COLO829 (cell line): ENCODE results near the gene PARP11.

Experiments
- DNase-seq: peaks from one replicate; pipeline ENCODE4 v3.0.0; 2012; ENCODE audit warnings: low spot score

Gene PARP11, protein sequence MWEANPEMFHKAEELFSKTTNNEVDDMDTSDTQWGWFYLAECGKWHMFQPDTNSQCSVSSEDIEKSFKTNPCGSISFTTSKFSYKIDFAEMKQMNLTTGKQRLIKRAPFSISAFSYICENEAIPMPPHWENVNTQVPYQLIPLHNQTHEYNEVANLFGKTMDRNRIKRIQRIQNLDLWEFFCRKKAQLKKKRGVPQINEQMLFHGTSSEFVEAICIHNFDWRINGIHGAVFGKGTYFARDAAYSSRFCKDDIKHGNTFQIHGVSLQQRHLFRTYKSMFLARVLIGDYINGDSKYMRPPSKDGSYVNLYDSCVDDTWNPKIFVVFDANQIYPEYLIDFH

DNA sequence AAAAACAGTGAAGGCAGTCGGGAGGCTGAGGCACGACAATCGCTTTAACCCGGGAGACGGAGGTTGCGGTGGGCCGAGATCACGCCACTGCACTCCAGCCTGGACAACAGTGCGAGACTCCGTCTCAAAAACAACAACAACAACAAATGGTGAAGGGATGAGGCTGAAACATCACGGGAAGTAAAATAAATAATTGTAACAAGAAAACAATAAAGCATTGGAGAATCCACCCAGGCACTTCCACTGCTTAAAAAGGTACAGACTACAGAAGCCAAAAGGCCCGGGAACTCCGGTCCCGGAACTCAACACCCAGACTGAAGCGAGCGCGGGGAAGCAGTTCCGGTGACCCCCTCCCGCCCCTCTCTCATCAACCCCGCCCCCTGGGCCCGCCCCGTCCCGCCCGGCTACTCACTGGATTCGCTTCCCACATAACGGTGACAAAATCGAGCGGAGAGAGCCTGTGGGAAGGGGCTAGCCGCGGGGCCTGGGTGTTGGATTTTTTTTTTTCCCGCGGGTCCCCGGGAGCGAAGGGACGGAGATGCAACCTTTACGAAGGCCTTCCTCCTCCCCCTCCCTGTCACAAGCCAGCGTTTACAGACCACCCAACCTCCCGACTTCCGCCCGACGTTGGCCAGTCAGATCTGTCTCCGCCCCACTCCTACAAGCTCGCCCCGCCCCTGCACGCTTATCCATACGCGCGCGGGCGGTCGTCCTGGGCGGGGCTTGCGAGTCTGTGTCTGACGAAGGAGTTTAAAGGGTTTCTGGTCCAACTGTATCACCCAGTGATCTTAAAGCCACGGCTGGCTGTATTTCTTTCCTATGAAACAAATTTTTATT, at the start of gene PARP11:
TSS of gene PARP11 (minus strand) at position 600 of the 837 bp plus-strand sequence. CDS start at position 430, 170 bp downstream.
- DNase-seq: peak; percentile 82

DNA sequence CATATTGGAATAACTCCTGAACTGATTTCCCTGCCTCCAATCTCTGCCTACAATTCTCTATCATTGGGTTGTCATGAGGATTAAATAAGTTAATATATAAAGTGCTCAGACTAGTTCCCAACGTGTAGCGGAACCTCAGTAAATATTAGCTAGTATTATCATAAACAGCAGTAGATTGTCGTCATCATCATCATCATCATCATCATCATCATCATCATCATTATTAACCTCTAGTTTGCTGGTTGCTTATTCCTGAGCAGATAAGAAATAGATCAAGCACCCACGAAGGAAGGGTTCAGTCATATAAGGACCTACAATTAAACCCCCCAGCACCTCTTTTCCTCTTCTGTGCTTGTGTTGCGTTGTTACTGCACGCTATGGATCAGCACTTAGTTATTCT, 48.8 kb upstream of the PARP11 start:
- no peak for DNase-seq

DNA sequence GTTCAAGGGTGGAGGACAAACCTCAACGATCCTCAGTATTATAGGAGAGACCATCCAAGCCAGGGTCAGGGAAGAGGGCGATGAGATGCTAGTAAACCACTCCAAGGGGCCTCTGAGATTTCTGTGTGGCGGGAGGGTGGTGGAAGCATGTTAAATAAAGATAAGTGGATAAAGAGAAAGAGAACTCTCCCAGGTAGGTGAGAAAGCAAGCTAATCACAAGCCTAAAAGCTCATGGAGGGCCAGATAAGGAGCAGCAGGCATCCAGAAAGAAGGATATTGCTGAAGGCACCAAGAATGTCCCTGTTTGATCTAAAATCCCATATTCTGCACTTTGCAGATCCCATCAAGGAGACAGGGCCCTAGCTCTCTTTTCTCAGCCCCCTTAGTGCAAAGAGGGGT, 48.3 kb upstream of the PARP11 start:
- DNase-seq: no peak

DNA sequence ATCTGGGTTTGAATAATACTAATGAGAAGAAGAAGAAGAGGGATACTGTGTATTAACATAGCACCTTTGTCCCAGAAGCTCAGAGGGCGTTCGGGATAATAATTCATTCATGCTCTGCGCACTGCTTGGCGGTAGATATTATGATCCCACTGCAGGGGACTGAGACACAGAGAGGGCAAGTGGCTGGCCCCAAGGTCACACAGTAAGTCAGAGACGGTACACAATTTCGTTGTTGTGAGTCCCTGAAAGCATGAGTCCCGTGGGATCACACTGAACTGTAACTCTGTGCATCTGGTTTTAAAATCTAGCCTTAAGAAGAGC, 47.9 kb upstream of the PARP11 start:
- no peak for DNase-seq

DNA sequence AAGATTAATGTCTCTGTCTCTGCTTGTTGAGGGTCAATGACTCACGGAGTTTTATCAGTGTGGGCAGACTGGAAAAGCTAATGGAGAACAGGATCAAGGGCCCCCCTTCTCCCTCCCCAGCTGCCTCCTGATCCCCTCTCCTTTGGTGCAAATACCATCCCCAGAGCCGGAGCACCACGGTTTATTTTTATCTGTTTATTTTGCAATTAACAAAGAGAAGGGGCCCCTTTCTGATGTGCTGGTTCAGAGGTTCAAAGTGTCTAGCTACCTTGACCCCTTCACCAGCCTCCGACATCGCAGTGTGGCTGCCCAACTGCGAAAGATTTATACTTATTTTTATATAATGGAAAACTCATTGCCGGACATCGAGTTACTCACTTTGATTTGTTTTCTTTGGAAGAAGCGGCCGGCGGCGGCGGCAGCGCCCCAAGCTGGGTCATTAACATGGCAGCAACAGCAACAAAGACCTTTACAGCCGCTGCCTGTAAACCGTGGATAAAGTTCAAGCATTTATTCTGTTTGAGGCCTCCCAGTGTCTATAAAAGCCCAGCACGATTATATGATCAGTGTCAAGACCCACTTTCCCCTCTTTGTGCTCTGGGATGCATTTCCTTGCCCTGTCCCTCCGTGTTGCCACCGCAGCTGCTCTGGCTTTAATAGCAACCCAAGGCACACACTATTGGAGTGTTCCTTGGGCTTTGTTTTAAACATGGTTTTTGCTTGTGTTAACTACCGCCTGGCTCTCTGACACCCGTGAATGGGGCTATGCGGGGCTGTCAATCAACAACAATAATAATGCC, 47.4 kb upstream of the PARP11 start:
- no peak for DNase-seq

DNA sequence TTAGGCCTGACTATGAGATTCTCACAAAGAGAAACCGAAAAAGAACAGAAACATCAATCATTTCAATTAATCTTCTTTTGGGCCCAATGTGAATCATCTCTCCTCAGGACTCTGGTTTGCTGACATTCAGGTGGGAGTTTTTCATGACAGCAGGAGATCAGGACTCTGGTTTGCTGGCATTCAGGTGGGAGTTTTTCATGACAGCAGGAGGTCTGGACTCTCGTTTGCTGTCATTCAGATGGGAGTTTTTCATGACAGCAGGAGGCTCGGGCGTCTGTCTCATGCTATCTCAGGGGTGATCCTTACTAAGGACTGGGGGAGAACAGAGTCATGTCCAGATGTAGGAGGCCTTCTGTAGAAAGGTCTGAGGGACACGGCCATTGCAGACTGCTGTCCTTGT, 40.1 kb upstream of the PARP11 start:
- no peak for DNase-seq

DNA sequence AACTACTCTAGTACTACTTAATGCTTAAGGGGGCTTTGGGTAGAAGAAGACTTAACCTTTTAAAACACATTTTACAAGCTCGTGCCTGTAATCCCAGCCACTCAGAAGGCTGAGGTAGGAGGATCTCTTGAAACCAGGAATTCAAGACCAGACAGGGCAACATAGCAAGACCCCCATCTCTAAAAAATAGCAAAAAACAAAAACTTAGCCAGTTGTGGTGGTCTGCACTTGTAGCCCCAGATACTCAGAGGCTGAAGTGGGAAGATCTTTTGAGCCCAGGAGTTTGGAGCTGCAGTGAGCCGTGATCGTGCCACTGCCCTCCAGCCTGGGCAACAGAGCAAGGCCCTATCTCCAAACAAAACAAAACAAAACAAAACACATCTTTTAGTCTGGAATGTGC, 39.7 kb upstream of the PARP11 start:
- no peak for DNase-seq

DNA sequence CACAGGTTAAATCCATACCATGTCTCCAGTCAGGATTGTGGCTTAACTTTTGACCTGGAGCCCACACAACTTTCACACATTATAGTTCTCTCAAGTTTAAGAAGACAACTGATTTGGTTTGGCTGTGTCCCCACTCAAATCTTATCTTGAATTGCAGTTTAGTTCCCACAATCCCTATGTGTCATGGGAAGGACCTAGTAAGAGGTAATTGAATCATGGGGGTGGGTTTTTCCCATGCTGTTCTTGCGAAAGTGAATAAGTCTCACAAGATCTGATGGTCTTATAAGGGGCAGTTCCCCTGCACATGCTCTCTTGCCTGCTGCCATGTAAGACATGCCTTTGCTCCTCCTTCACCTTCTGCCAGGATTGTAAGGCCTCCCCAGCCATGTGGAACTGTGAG, 38.2 kb upstream of the PARP11 start:
- DNase-seq: no peak

DNA sequence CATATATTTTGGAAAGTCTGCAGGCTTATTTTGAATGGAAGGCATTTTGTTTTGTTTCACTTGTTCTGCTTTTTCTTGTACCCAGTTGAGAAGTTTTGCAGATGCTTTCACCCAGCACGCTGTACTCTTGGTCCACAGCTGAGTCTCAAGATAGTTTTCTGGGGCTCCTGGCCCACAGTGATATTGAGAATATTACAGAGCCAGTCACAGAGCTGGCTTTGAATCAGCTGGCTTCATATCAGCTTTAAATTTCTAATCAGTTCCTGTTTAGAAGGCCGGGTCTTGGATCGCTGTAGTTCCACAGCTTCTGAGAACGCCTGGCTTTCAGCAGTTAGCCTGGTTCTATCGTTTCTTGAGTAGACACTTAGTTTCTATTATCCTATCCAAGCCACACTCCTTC, 32.5 kb upstream of the PARP11 start:
- DNase-seq: no peak

DNA sequence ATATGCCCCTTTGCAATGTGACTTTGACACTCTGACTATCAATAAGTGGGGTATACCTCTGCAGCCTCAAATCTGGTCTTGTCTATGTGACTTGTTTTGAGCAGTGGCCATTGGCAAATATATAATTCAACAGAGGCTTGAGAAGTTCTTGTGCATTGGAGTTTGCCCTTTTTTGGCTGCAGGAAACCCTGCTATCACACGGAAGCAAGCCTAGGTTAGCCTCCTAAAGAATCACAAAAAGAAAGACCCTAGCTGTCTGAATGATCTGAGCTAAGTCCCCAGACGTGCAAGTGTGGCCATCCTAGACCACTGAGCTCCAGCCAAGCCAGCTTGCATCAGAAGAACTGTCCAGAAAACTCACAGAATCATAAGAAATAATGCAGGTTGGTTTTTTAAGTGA, 31.8 kb upstream of the PARP11 start:
- DNase-seq: no peak

DNA sequence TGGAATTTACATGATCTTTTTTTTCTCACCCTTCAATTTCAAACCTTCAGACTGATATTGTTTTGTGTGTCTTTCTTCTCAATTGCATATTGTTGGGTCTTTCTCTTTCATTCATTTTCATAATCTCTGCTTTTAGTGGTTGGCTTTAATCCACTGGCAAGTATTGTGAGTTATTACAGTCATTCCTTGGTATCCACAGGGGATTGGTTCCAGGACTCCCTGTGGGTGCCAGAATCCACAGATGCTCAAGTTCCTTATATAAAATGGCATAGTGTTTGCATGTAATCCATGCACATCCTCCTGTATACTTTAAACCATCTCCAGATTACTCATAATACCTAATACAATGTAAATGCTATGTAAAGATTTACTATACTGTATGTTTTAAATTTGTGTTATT, 29.7 kb upstream of the PARP11 start:
- no peak for DNase-seq

DNA sequence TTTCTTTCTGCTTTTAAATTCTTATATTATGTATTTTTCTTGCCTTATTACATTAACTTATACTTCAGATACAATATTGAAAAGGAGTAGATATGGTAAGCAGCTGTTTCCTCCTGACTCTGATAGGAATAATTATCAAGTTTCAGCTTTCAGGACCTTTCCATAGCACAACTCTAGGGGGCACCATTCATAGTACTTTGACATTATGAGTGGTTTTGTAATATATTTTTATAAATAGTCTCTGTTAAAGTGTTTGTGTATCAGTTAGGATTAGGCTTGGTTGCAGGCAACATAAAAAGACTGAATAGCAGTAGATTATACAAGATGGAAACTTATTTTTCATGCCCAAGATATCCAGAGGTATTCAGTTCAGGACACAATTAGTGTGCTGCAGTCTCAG, 27.9 kb upstream of the PARP11 start:
- DNase-seq: no peak

DNA sequence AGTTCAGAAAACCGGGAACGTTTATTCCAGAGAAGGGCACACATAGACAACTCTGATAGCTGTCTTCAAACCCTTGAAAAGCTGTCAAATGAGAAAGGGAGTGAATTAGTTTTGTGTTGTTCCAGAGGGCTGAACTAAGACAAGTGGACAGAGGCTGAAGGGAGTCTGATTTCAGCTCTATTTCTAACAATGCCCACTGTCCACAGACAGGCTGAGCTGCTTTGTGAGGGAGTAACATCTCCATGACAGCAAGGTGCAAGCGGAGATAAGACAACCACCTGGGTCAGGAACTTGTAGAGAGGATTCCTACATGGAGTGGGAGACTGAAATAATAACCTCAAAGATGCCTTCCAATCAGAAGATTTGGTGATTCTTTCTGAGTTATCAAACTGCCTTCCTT, 25.6 kb upstream of the PARP11 start:
- DNase-seq: no peak

DNA sequence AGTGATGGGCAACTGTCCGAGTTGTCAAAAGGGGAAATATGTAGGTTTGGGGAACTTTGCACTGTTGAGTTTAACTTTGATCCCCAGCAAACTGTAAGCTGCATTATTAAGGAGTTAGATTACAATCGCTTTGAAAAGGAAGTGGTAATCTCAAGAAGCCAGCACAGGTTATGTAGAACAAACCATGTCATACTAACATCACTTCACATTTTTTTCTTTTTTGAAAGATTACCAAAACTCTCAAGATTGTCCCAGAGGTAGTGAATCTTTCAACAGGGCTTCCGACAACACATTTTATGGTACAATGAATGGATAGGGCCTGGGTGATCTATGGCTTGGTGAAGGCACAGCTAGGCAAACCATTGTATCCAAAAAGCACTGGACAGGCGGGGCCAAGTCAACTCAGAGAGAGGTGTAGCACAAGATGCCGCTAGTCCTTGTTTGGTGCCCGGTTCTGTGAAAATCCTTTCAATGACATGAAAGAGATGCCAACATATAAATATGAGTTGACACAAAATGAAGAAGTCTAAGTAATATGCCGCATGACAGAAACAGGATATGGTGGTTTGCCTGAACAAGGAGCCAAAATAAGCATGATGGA, 24.3 kb upstream of the PARP11 start:
- no peak for DNase-seq

DNA sequence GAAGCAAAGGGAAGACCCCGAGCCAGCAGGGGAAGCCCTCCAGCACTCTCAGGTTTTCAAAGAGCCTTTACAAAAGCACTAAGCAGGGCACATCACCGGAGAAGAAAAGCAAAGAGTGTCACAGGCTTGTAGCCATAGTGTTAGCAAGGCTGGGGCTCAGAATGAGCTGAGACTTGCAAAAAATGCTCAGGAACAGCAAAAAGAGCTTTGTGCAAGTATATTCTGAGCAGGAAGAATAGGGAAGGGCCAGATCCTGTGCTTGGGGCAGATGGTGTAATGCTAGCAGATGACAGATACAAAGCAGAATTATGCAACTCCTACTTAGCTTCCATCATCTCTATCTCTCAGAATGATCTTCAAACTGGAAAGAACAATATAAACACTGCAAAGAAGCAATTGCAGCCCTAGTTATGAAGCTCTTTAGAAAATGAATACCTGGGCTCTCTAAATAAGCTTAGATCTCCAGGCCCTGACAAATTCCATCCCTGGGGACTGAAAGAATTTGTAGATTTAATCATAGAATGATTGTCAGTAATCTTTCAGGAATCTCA, 23.7 kb upstream of the PARP11 start:
- DNase-seq: no peak

DNA sequence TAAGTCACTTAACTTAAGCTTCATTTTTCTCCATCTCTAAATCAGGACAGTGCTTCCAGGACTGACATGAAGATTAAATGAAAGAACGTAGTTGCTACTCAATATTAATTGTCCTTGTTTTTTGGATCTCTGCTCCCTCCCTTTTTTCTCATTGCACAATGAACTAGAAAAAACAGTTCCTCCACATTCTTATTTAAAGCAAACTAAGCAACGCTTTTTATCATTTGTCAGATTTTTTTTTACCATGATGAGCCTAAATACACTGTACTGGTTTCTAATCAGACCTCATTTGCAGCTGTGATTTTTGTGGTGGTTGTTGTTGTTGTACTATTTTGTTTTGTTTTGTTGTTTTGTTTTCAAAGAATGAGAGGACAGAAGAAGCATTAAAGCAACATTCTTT, 23.2 kb upstream of the PARP11 start:
- no peak for DNase-seq

DNA sequence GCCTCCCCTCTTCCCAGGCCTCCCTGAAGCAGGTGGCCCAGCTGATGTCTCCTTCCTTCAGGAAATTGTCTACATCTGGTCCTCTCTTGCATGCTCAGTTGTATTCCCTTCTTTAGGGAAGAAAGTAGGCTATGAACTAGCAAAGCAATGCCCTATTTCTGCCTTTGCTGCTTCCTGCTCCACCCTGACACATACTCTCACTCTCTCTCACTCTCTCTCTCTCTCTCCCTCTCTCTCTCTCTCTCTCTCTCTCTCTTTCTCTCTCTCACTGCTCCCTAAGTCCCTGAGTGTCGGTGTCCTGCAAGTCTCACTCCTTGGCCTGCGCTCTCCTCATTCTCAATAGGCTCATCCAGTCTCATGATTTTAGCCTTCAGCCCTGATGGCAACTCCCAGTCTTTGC, 19.4 kb upstream of the PARP11 start:
- DNase-seq: no peak

DNA sequence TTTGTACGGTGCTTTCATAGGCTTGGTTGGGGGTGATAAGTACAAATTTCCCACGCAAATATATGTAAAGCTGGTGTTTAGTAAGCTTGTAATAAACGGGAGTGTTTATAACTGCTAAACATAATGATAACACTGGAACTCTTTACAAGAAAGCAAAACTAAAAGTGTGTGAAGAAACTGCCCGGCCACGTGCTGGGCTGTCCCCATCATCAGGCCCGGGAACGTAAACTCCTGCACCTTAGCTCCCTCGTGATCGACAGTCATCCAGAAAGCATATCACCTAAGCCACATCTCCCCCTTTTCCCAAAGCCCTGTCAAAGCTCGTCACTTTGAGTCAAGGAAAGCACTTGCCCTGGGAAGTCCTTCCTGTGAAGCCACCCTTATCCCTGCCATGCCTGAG, 18.0 kb upstream of the PARP11 start:
- DNase-seq: no peak

DNA sequence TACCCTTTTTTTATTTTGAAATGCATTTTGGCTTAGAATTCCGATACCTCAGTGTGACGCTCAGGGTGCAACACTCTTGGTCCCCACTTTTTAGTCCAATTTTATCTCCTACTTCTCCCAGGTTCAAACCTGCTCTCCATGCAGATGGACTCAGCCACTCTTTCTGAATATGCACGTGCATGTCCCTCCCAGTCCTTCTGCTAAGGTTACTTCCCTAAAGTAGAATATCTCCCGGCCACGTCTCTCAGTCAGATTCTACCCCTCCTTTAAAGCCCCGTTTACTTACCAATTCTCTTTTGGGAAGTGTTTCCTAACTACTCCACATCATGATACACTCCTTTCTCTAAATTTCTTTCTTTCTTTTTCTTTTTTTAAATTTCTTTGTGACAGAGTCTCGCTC, 15.5 kb upstream of the PARP11 start:
- DNase-seq: no peak

DNA sequence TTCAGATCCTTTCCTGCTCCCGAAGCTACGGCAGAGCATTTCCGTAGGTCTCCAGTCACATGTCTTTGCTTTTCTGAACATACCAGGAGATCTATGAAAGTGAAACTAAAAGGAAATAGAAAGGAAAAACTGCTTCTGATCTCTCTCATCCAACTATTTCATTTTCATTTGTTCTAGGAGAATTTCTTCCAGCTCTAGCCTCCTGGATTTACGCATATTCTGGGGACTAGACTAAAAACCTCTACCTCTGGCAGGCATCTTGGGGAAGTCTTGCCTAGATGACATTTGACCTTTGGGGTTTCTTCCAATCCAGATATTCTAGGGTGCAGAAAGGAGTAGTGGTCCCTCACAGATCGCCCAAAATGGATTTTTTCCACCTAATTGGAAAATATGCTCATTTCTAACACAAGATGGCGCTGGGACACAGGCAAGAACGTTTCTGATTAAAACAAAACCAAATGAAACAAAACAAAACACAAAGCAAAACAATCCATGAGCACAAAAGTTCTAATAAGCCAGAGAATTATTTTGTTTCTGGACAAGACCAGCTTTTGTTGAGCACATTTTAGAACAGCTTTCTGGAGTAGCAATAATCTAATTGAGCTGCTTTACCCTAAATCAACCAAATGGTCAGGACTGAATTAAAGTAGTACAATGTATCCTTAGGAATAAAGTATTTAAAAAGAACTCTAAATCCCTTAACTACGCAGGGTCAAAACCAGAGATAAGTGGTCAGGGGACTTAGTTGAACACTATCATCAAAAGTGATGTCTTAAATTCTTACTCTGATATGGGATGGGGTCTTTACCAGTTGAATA, 12.3 kb upstream of the PARP11 start:
- DNase-seq: peak; percentile 19

DNA sequence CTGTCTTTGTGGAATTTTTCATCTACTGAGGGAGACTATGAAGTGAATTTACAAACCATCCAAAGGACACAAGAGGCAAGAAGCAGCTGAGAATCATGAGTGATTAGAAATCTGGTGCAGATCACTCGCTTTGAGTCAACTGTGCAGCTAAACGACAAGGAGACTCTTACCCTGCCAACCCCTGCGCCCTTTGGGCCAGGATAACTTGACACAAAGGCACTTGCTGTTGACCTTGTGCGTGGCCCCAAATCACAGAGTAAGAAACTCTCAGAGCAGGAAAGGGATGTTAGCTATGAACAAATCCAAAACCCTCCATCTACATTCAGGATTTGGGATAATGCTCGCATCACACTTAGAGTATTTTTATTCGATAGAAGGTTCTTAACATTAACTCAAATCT, 11.5 kb upstream of the PARP11 start:
- no peak for DNase-seq
